NCI-H1417 treated with DMSO at 0.1 percent for 48 hours (cell line): ENCODE measurements around the gene AAGAB.
A peak's percentile ranks its signal among the peaks of the same experiment; 100 is the strongest.
"Not testable (repeated sequence)": the region's sequence is repeated elsewhere in the genome, so short reads cannot be mapped to it uniquely, and the experiment has no call there.

ENCODE experiments used
- DNase-seq: peaks from one replicate; lab custom pipeline; 2025; lab: John Stamatoyannopoulos, UW

The AAGAB gene

GRCh38 chr15:67253549-67254237 lies 768 bp downstream of the AAGAB start:
- no peak for DNase-seq

GRCh38 chr15:67253101-67253500 lies 1.4 kb downstream of the AAGAB start:
- no peak for DNase-seq

GRCh38 chr15:67251318-67251717 lies 3.1 kb downstream of the AAGAB start:
- no peak for DNase-seq

GRCh38 chr15:67249830-67250229 lies 4.6 kb downstream of the AAGAB start:
- no peak for DNase-seq

- no peak for DNase-seq
Observed at GRCh38 chr15:67248011-67248505, 6.4 kb downstream of the AAGAB start.

GRCh38 chr15:67246606-67247005 lies 7.9 kb downstream of the AAGAB start:
- DNase-seq = not testable (repeated sequence)

- DNase-seq = no peak
Observed at GRCh38 chr15:67244971-67245478, 9.4 kb downstream of the AAGAB start.

- DNase-seq = no peak
Observed at GRCh38 chr15:67242708-67243111, 11.8 kb downstream of the AAGAB start.

GRCh38 chr15:67241132-67241855 lies 13.2 kb downstream of the AAGAB start:
- DNase-seq = no peak

GRCh38 chr15:67240235-67241131 lies 14.0 kb downstream of the AAGAB start:
- peak; percentile 46 for DNase-seq

GRCh38 chr15:67232591-67232990 lies 21.9 kb downstream of the AAGAB start:
- DNase-seq = no peak

GRCh38 chr15:67230504-67230903 lies 24.0 kb downstream of the AAGAB start:
- no peak for DNase-seq

- no peak for DNase-seq
Observed at GRCh38 chr15:67228286-67228685, 26.2 kb downstream of the AAGAB start.

- DNase-seq = no peak
Observed at GRCh38 chr15:67227846-67228245, 26.6 kb downstream of the AAGAB start.

- DNase-seq = no peak
Observed at GRCh38 chr15:67227431-67227830, 27.0 kb downstream of the AAGAB start.

GRCh38 chr15:67225336-67225735 lies 29.1 kb downstream of the AAGAB start:
- DNase-seq = no peak

- no peak for DNase-seq
Observed at GRCh38 chr15:67224889-67225288, 29.6 kb downstream of the AAGAB start.

GRCh38 chr15:67219288-67219687 lies 35.2 kb downstream of the AAGAB start:
- no peak for DNase-seq

GRCh38 chr15:67218428-67218827 lies 36.0 kb downstream of the AAGAB start:
- DNase-seq = no peak

- DNase-seq = no peak
Observed at GRCh38 chr15:67216859-67217258, 37.6 kb downstream of the AAGAB start.

GRCh38 chr15:67215102-67215501 lies 39.4 kb downstream of the AAGAB start:
- DNase-seq = no peak

GRCh38 chr15:67212684-67213367 lies 41.6 kb downstream of the AAGAB start:
- no peak for DNase-seq
